Memory B cell (primary cell): Measurements from ENCODE around the gene HYLS1.

Source experiments
- ATAC-seq: fragments of 150-1000 bp; cut with Tn5 transposase; 2 replicates; pipeline ENCODE4 v1.10.0; 2021; ENCODE audit warnings: low read depth, mild to moderate bottlenecking, moderate library complexity
- DNase-seq, 2 donors: peaks; one replicate each; pipeline ENCODE4 v3.0.0; 2022; ENCODE audit warnings: low spot score in 2 of 2
- H3K27ac Mint-ChIP-seq: one replicate; pipeline ENCODE4 v1.8.0; 2022; ENCODE audit warnings: mild to moderate bottlenecking, moderate library complexity, mixed read lengths
- H3K27me3 Mint-ChIP-seq: one replicate; pipeline ENCODE4 v1.8.0; 2022; ENCODE audit warnings: mixed read lengths
- H3K36me3 Mint-ChIP-seq: one replicate; pipeline ENCODE4 v1.8.0; 2022; ENCODE audit warnings: mild to moderate bottlenecking, mixed read lengths
- H3K4me1 Mint-ChIP-seq: one replicate; pipeline ENCODE4 v1.8.0; 2022; ENCODE audit warnings: mixed read lengths
- H3K4me3 Mint-ChIP-seq: one replicate; pipeline ENCODE4 v1.8.0; 2022; ENCODE audit warnings: mild to moderate bottlenecking, moderate library complexity, mixed read lengths
- H3K9me3 Mint-ChIP-seq: one replicate; pipeline ENCODE4 v1.8.0; 2022; ENCODE audit warnings: mixed read lengths

Gene HYLS1

DNA sequence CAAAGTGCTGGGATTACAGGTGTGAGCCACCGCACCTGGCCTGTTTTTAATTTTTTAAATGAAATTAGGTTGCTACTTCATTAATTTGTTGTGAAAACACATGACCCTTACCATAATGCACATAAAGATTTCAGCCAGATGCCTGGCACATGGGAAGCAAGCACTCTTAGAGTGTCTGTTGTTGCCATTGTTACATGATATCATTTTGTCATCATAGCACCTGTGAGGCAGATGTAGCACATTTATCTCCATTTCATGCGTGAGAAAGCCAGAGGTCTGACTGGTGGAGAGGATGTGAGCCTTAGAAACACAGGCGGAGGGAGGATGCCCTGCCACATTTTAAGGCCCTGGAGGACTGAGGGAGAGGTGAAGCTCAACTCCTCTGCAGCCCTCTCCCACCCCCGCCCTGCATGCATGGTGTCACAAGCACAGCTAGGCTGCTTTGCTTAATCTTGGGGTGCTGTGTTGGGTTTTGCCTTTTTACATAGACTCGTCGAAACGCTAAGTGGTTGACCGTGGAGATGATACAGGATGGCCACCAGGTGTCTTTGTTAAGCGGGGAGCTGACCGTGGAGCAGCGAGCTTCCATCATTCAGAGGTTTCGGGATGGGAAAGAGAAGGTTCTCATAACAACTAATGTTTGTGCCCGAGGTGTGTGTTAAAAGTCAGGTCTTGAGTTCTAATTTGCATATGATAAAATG is 30.8 kb downstream of the HYLS1 start:
- H3K27me3 Mint-ChIP-seq, result peaks cover 13% of the 10 kb centered on the region
- H3K36me3 Mint-ChIP-seq, result no peaks in the 10 kb centered on the region
- no peak overlapping the region for H3K27ac Mint-ChIP-seq
- DNase-seq (no peak), ATAC-seq (no peak)
- no peaks in the 10 kb centered on the region for H3K9me3 Mint-ChIP-seq
- no peak overlapping the region for H3K4me3 Mint-ChIP-seq
- H3K4me1 Mint-ChIP-seq, result no peaks in the 10 kb centered on the region

DNA sequence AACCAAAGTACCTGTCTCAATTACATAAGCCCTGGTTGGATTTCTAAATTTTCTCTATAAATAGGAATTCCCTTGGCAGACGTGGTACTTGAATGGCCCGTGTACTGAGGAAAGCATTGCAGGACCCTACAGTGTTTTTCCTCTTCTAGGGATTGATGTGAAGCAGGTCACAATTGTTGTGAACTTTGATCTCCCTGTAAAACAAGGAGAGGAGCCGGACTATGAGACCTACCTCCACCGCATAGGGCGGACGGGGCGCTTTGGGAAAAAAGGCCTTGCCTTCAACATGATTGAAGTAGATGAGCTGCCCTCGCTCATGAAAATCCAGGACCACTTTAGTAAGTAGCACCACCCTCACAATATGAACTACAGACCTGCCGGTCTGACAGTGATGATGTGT is 33.6 kb downstream of the HYLS1 start:
- ATAC-seq, result no peak
- no peak overlapping the region for H3K4me3 Mint-ChIP-seq
- H3K27me3 Mint-ChIP-seq, result peaks cover 16% of the 10 kb centered on the region
- no peaks in the 10 kb centered on the region for H3K4me1 Mint-ChIP-seq
- no peak overlapping the region for H3K27ac Mint-ChIP-seq
- DNase-seq, result no peak
- H3K9me3 Mint-ChIP-seq, result no peaks in the 10 kb centered on the region
- no peaks in the 10 kb centered on the region for H3K36me3 Mint-ChIP-seq

GRCh38 chr11:125922156-125922555 is 34.7 kb downstream of the HYLS1 start:
- ATAC-seq, result no peak
- H3K4me3 Mint-ChIP-seq, result no peak overlapping the region
- H3K27me3 Mint-ChIP-seq, result peaks cover 16% of the 10 kb centered on the region

DNA sequence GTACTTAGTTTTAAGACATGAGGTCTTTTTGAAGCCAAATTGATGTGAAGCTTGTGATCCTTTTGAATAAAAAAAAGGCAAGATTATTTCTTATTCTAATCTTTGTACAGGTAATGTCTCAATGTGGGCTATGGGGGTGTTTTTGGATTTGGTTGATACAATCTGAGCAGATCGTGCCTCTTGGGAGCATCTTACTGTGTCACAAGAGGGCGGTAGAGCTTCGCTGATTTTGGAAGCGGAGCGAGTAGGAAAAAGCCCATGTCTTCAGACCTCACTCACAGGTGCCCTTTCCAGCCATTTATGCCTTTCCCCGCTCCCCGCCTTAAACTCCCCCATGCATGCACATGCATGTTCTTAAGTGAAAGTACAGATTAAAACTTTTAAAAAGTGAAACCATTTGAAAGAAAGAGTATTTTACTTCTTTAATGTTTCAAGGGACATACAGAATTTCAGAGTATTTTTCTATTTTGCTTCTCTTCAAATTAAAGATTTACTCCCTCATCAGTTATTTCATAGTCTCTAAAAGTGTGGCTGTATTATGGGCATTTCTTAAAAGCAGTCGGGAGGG is 35.6 kb downstream of the HYLS1 start:
- H3K27me3 Mint-ChIP-seq, result peaks cover 16% of the 10 kb centered on the region
- no peaks in the 10 kb centered on the region for H3K4me1 Mint-ChIP-seq
- H3K36me3 Mint-ChIP-seq, result no peaks in the 10 kb centered on the region
- H3K9me3 Mint-ChIP-seq, result no peaks in the 10 kb centered on the region
- peak; percentile 77 for ATAC-seq
- H3K27ac Mint-ChIP-seq, result no peak overlapping the region
- DNase-seq, result peak in 1 of 2 donors; percentile 41
- H3K4me3 Mint-ChIP-seq, result no peak overlapping the region

More at GRCh38 chr11:125922156-125922555, 34.7 kb downstream of the HYLS1 start:
- Mint-ChIP-seq H3K9me3 (no peaks in the 10 kb centered on the region), H3K36me3 (no peaks in the 10 kb centered on the region), H3K4me1 (no peaks in the 10 kb centered on the region), H3K27ac (no peak overlapping the region)
- no peak for DNase-seq

GRCh38 chr11:125923633-125924032 is 36.2 kb downstream of the HYLS1 start:
- no peaks in the 10 kb centered on the region for H3K36me3 Mint-ChIP-seq
- no peak overlapping the region for H3K27ac Mint-ChIP-seq
- H3K4me1 Mint-ChIP-seq, result no peaks in the 10 kb centered on the region
- no peak overlapping the region for H3K4me3 Mint-ChIP-seq
- no peak for DNase-seq
- H3K27me3 Mint-ChIP-seq, result peaks cover 16% of the 10 kb centered on the region
- no peaks in the 10 kb centered on the region for H3K9me3 Mint-ChIP-seq
- no peak for ATAC-seq

- Mint-ChIP-seq H3K27ac (no peak overlapping the region), H3K4me3 (no peak overlapping the region), H3K9me3 (no peaks in the 10 kb centered on the region), H3K27me3 (peaks cover 14% of the 10 kb centered on the region), H3K36me3 (no peaks in the 10 kb centered on the region), H3K4me1 (no peaks in the 10 kb centered on the region)
- no peak for ATAC-seq
- no peak for DNase-seq
Observed at GRCh38 chr11:125924384-125925007, 37.0 kb downstream of the HYLS1 start.

DNA sequence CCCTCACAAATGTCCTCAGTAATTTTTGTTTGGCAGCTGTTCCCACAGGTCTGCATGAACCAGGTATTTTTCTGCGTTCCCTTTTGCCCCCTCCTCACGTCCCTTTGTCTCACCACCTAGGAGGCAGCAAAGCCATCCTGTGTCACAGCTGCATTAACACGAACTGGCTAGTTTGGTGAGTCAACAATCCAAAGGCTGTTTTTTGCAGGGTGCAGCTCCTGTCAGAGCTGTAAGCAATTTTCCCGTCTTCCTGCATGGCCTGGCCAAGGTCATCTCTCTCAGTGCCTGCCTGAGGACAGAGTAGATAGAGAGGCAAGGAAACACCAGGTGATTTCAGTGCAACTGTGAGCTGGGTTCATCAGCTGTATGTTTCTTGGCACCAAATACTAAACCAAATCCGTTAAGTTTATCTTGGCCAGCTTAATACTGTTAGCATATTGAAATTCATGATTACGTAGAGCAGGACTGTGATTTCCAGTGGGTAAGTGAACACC is 37.8 kb downstream of the HYLS1 start:
- no peak for ATAC-seq
- Mint-ChIP-seq H3K36me3 (no peaks in the 10 kb centered on the region), H3K27me3 (peaks cover 19% of the 10 kb centered on the region), H3K4me1 (no peaks in the 10 kb centered on the region), H3K4me3 (no peak overlapping the region), H3K9me3 (no peaks in the 10 kb centered on the region), H3K27ac (no peak overlapping the region)
- DNase-seq, result no peak

DNA sequence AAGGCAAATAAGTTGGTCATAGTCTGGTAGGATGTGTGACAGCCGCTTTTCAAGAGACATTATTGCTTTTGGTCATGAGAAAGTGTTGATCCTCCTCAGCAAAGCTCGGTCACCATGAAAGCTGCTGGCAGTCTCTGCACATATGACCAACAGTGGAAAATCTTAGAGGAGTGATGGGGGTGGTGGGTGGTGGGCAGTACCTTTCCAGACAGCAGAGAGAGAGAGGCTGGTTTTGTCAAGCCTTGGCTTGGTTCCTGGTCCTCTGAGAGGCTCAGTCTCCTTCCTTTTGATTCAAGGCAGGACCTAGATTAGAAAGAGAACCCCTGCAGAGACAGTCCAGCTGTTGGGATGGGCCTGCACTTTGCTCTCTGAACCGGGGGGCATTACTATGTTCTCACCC is 38.3 kb downstream of the HYLS1 start:
- Mint-ChIP-seq H3K4me1 (no peaks in the 10 kb centered on the region), H3K27ac (no peak overlapping the region), H3K36me3 (no peaks in the 10 kb centered on the region), H3K27me3 (peaks cover 16% of the 10 kb centered on the region), H3K9me3 (no peaks in the 10 kb centered on the region), H3K4me3 (no peak overlapping the region)
- DNase-seq (no peak), ATAC-seq (no peak)

GRCh38 chr11:125926682-125927081 is 39.2 kb downstream of the HYLS1 start:
- H3K9me3 Mint-ChIP-seq, result no peaks in the 10 kb centered on the region
- no peak overlapping the region for H3K27ac Mint-ChIP-seq

DNA sequence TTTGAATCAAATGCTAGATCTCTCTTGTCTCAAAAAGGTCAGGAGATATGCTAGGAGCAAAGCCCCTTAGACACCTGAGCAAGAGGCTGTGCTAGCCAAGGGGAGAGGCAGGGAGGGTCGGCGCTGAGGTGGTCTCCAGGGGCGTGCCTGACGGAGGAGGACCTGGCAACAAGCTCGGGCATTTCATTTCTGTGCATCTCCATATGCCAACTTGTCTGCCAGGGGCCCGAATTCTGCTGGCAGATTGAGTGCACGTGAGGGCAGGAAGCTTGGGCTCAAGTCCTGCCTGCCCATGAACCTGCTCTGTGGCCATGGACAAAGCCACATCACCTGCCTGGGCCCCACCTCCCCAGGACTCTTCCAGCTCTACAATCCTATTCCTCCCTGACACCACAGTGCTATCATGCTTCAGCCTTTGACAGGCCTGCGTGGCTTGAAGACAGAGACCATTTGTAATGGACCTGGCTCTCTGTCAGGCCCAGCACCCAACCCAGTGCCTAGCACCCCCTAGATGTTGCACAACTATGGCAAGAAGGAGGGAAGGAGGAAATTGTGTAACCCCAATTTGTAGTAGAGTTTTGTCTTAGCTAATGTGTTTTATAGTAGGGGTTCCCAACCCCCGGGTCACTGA is 42.1 kb downstream of the HYLS1 start:
- Mint-ChIP-seq H3K9me3 (no peaks in the 10 kb centered on the region), H3K4me3 (no peak overlapping the region), H3K27ac (no peak overlapping the region), H3K4me1 (no peaks in the 10 kb centered on the region), H3K27me3 (peaks cover 22% of the 10 kb centered on the region), H3K36me3 (no peaks in the 10 kb centered on the region)
- no peak for ATAC-seq
- DNase-seq, result no peak

More at GRCh38 chr11:125926682-125927081, 39.2 kb downstream of the HYLS1 start:
- Mint-ChIP-seq H3K4me3 (no peak overlapping the region), H3K36me3 (no peaks in the 10 kb centered on the region), H3K4me1 (no peaks in the 10 kb centered on the region), H3K27me3 (peaks cover 18% of the 10 kb centered on the region)
- ATAC-seq (no peak), DNase-seq (no peak)

DNA sequence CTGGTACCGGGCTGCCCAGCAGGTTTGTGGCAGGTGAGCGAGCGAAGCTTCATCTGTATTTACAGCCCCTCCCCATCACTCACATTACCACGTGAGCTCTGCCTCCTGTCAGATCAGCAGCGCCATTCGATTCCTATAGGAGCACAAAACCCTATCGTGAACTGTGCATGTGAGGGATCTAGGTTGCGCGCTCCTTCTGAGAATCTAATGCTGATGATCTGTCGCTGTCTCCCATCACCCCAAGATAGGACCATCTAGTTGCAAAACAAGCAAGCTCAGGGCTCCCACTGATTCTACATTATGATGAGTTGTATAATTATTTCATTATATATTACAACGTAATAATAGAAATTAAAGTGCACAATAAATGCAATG is 42.6 kb downstream of the HYLS1 start:
- H3K9me3 Mint-ChIP-seq, result no peaks in the 10 kb centered on the region
- H3K27ac Mint-ChIP-seq, result no peak overlapping the region
- H3K4me3 Mint-ChIP-seq, result no peak overlapping the region
- H3K36me3 Mint-ChIP-seq, result no peaks in the 10 kb centered on the region
- H3K4me1 Mint-ChIP-seq, result no peaks in the 10 kb centered on the region
- peaks cover 22% of the 10 kb centered on the region for H3K27me3 Mint-ChIP-seq
- ATAC-seq (no peak), DNase-seq (no peak)

DNA sequence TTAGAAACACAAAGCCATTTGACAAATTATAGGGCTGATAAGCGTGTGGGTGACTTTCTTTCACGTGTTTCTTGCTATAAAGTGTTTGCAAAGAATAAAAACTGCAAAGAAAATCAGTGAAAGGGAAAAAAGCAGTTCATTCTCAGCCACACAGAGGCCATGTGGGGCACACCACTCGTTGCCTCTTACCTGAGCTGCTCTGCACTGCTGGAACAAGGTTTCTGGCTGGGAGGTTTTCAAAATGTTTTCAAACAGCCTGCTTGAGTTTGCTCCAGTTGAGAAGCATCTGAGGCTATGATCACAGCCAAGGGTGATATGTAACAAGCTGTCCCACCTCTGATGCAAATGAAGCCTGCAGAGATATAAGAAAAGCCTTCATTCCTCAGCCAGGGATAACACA is 43.6 kb downstream of the HYLS1 start:
- Mint-ChIP-seq H3K36me3 (no peaks in the 10 kb centered on the region), H3K4me3 (no peak overlapping the region), H3K27me3 (peaks cover 17% of the 10 kb centered on the region), H3K9me3 (no peaks in the 10 kb centered on the region), H3K27ac (no peak overlapping the region), H3K4me1 (no peaks in the 10 kb centered on the region)
- DNase-seq, result no peak
- no peak for ATAC-seq

DNA sequence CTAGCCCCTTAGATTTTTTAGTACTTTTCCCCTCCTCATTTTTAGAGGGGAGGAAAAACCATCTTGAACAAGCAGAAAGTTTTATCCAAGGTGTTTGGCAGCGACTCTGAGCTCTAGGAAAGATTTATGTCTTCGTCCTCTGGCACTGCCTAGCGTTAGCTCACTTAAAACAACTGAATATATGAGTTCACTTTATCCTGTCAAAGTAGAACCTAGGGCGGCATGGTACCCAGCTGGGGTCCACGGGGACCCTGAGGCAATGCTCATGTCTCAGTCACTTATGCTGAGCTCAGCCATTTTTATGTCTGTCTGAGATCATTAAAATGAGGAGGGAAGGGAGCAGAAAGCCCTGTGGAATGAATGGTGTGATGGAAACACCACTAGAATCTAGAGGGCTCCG is 44.2 kb downstream of the HYLS1 start:
- H3K4me3 Mint-ChIP-seq, result no peak overlapping the region
- no peak overlapping the region for H3K27ac Mint-ChIP-seq
- no peaks in the 10 kb centered on the region for H3K36me3 Mint-ChIP-seq
- no peaks in the 10 kb centered on the region for H3K4me1 Mint-ChIP-seq
- peaks cover 17% of the 10 kb centered on the region for H3K27me3 Mint-ChIP-seq
- ATAC-seq (no peak), DNase-seq (no peak)
- no peaks in the 10 kb centered on the region for H3K9me3 Mint-ChIP-seq

DNA sequence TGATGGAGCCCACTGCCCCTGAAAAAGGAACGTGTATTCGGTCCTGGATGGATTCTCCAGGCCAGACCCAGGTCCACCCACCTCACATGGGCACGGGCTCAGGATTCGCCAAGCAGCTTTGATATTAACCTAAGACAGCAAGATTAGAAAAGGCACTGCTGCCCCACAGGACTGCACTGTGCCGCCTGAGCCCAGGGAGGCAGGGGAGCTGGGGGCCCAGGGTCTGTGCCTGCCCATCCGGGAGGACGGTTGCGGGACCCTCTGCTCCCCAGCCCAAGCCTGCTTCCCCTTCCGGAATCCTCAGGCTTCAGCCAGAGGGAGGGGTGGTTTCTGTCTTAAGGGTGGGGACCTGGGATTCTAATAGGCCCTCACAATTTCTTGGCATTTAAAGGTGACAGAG is 44.8 kb downstream of the HYLS1 start:
- H3K4me1 Mint-ChIP-seq, result no peaks in the 10 kb centered on the region
- H3K36me3 Mint-ChIP-seq, result no peaks in the 10 kb centered on the region
- DNase-seq (no peak), ATAC-seq (no peak)
- peaks cover 14% of the 10 kb centered on the region for H3K27me3 Mint-ChIP-seq
- no peak overlapping the region for H3K4me3 Mint-ChIP-seq
- no peak overlapping the region for H3K27ac Mint-ChIP-seq
- H3K9me3 Mint-ChIP-seq, result no peaks in the 10 kb centered on the region
